Stomach (tissue), 4 donors: Measurements from ENCODE around the gene ACTA2.

Source experiments
- EP300 ChIP-seq: sonication (generic); formaldehyde crosslinking; IDR thresholded peaks from one replicate; pipeline ENCODE4 v1.6.1; 2017; ENCODE audit warnings: antibody characterized with exemption
- TF ChIP-seq, protein P1 (sequence below), 7 experiments: fragments of 450-650 bp in 4 of 7; fragments of 200-600 bp in 3 of 7; sonication (generic) in 3 of 7; IDR thresholded peaks; one replicate each; pipeline ENCODE4 v1.5.1; 2016 to 2019; ENCODE audit warnings: antibody characterized with exemption in 7 of 7, control low read depth in 2 of 7, mild to moderate bottlenecking in 1 of 7

DNA sequence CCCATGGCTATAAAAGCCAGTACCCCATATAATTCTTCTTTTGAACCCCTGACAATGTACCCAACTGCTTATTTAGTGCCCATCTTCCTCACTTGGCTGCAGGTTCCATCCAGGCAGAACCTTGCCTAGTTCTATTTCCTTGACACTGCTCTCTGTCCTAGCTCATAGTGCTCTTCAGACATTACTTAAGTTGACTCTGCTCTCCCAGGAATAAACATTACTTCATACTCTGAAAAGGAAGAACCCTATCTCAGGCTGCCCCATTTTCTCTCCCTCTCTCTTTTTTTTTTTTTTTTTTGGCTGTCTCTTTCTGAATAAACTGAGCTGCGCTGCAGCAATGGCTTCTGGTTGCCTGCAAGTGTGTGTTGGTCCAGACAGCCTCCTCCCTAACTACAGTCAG lies 21.0 kb downstream of the ACTA2 start:
- TF ChIP-seq, protein P1, sequence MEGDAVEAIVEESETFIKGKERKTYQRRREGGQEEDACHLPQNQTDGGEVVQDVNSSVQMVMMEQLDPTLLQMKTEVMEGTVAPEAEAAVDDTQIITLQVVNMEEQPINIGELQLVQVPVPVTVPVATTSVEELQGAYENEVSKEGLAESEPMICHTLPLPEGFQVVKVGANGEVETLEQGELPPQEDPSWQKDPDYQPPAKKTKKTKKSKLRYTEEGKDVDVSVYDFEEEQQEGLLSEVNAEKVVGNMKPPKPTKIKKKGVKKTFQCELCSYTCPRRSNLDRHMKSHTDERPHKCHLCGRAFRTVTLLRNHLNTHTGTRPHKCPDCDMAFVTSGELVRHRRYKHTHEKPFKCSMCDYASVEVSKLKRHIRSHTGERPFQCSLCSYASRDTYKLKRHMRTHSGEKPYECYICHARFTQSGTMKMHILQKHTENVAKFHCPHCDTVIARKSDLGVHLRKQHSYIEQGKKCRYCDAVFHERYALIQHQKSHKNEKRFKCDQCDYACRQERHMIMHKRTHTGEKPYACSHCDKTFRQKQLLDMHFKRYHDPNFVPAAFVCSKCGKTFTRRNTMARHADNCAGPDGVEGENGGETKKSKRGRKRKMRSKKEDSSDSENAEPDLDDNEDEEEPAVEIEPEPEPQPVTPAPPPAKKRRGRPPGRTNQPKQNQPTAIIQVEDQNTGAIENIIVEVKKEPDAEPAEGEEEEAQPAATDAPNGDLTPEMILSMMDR (IDR thresholded peaks at IDR 0.05) = no peak
- no peak for TF ChIP-seq EP300
